Smooth muscle cell (in vitro differentiated cells): ENCODE results near the gene DHFR. TPM values are rescaled to one million over a fixed set of nuclear protein-coding genes. Genes with fewer than 3 reads are reported as not detected.

Source experiments
- DNase-seq: peaks from one replicate; lab custom pipeline; 2025; ENCODE audit not compliant: unreplicated experiment; lab: John Stamatoyannopoulos, UW
- H2AFZ ChIP-seq: fragments of 200-600 bp; sonication (generic); 2 replicates; pipeline ENCODE4 v1.6.0; 2016; ENCODE audit warnings: antibody characterized with exemption, low read depth, mild to moderate bottlenecking
- H3F3A ChIP-seq: fragments of 200-600 bp; sonication (generic); 2 replicates; pipeline ENCODE4 v1.6.0; 2017; ENCODE audit warnings: antibody characterized with exemption, low read depth
- H3K27ac ChIP-seq: fragments of 200-600 bp; sonication (generic); 2 replicates; pipeline ENCODE4 v1.5.1; 2016; ENCODE audit warnings: low read depth, mild to moderate bottlenecking
- H3K27me3 ChIP-seq: fragments of 200-600 bp; sonication (generic); 2 replicates; pipeline ENCODE4 v1.6.1; 2016; ENCODE audit warnings: low read depth, mild to moderate bottlenecking
- H3K36me3 ChIP-seq: fragments of 200-600 bp; sonication (generic); 2 replicates; pipeline ENCODE4 v1.5.1; 2016; ENCODE audit warnings: low read depth
- H3K4me1 ChIP-seq: fragments of 200-600 bp; sonication (generic); 2 replicates; pipeline ENCODE4 v1.5.1; 2016; ENCODE audit warnings: low read depth
- H3K4me2 ChIP-seq: fragments of 200-600 bp; sonication (generic); 2 replicates; pipeline ENCODE4 v1.6.0; 2016; ENCODE audit warnings: mild to moderate bottlenecking
- H3K4me3 ChIP-seq: fragments of 200-600 bp; sonication (generic); 2 replicates; pipeline ENCODE4 v1.5.1; 2016; ENCODE audit warnings: mild to moderate bottlenecking
- H3K79me2 ChIP-seq: fragments of 200-600 bp; sonication (generic); 2 replicates; pipeline ENCODE4 v1.6.0; 2016; ENCODE audit warnings: low read depth, mild to moderate bottlenecking
- H3K9ac ChIP-seq: fragments of 200-600 bp; sonication (generic); 2 replicates; pipeline ENCODE4 v1.6.0; 2016; ENCODE audit warnings: low read depth
- H3K9me3 ChIP-seq: fragments of 200-600 bp; sonication (generic); replicated peaks from 2 replicates; pipeline ENCODE4 v1.5.1; 2016; ENCODE audit warnings: low read depth
- H4K20me1 ChIP-seq: fragments of 200-600 bp; sonication (generic); 2 replicates; pipeline ENCODE4 v1.6.0; 2016; ENCODE audit warnings: low read depth
- WGBS: methylation state at CpG from one replicate; pipeline ENCODE4 v1.1.7; 2016; ENCODE audit warnings: low lambda C conversion rate; 5-methylcytosine and 5-hydroxymethylcytosine counted together
- polyA plus RNA-seq: library from polyadenylated mRNA; unstranded; fragments of >200 nt; fragmentation: Nextera tagmentation; extraction: Ambion mirVana; gene quantifications from 2 replicates; pipeline ENCODE4 v1.2.1, GENCODE V29; 2016
- total RNA-seq: library from RNA; depleted of rRNA; stranded (reverse); fragments of >200 nt; gene quantifications from 2 replicates; pipeline ENCODE4 v1.2.3, GENCODE V29; 2014
- TF ChIP-seq, protein P1 (sequence below): fragments of 200-600 bp; sonication (generic); IDR thresholded peaks from 2 replicates; pipeline ENCODE4 v1.5.1; 2017; ENCODE audit warnings: borderline replicate concordance, mild to moderate bottlenecking, antibody characterized with exemption; ENCODE audit not compliant: insufficient read depth, poor library complexity, severe bottlenecking

Gene DHFR
- total and polyA plus RNA-seq, 2 experiments from 2014 or later: 7.4 to 16.5 TPM

DNA sequence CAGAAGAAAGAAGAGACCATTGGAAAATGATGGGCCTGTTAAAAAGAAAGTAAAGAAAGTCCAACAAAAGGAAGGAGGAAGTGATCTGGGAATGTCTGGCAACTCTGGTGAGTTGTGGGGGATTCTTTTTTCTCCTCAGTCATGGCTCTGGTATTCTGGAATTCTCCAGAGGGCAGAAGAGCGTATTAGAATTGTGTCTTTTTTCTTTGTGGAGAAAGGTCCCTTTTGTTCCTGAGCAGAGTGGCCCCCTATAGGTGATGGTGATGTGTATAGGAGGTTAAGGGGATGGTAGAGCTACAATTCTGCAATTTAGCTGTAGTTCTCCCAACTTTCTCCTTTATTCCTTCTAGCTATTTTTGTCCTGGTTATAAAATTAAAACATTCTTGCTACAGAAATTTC, 1.6 kb upstream of the DHFR start:
- Histone ChIP-seq H3K4me3 (no peak overlapping the region), H2AFZ (no peak overlapping the region), H3K4me2 (no peak overlapping the region), H3K79me2 (peaks cover 8% of the 10 kb centered on the region), H3K9ac (no peak overlapping the region), H3K4me1 (peaks cover 22% of the 10 kb centered on the region), H3K27me3 (no peaks in the 10 kb centered on the region), H3K27ac (no peak overlapping the region), H4K20me1 (peaks cover 18% of the 10 kb centered on the region), H3K9me3 (no peaks in the 10 kb centered on the region), H3K36me3 (peaks cover 6% of the 10 kb centered on the region), H3F3A (no peaks in the 10 kb centered on the region)
- TF ChIP-seq, protein P1, sequence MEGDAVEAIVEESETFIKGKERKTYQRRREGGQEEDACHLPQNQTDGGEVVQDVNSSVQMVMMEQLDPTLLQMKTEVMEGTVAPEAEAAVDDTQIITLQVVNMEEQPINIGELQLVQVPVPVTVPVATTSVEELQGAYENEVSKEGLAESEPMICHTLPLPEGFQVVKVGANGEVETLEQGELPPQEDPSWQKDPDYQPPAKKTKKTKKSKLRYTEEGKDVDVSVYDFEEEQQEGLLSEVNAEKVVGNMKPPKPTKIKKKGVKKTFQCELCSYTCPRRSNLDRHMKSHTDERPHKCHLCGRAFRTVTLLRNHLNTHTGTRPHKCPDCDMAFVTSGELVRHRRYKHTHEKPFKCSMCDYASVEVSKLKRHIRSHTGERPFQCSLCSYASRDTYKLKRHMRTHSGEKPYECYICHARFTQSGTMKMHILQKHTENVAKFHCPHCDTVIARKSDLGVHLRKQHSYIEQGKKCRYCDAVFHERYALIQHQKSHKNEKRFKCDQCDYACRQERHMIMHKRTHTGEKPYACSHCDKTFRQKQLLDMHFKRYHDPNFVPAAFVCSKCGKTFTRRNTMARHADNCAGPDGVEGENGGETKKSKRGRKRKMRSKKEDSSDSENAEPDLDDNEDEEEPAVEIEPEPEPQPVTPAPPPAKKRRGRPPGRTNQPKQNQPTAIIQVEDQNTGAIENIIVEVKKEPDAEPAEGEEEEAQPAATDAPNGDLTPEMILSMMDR: no peak
- DNase-seq: no peak
- WGBS: 57% methylated on average over 1 of the region's 1 CpG

DNA sequence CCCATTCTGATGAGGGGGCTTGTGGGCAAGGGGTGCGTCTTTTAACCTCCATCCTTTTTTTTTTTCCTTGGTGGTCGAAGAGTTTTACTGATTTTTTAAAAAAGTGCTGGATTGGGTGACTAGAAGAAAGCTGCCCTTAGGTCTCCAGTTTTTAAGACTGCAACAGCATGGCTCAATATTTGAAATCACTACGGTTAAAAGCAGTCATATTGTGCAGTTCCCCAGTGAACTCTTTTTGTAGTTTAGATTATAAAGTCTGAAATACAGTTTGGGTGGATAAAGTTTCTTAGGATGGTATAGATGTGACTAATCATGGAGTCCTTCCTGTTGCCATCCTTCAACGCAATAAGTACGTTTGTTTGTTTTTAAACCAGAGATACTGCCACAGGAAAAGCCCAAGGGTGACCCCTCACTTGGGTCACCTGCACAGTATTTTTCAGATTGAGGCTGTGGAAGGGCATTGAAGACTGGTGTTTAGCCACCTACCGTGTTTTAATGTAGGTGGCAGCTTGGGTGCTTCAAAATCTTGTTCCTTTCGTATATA, 520 bp upstream of the DHFR start:
- no peaks in the 10 kb centered on the region for H3F3A ChIP-seq

DNA sequence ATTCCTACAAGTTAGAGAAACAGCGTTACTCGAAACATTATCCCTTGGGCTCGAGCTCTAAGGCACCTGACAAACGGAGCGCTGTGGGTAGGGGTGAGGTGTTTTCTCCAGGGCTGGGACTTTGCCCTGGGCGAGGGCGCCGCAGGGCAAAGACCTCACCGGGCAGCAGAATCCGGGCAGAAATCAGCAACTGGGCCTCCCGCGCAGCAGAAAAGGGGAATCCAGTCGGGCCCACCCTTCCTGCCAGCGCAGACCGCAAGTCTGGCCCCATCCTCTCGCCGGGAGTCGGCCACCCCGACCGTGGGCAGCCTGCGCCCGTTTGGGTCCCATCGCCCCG, 761 bp downstream of the DHFR start:
- Histone ChIP-seq H3K9ac (peak overlapping the region; percentile 58), H3K9me3 (no peaks in the 10 kb centered on the region), H3K4me3 (peak overlapping the region; percentile 98), H3K4me1 (peaks cover 22% of the 10 kb centered on the region), H2AFZ (no peak overlapping the region), H3K36me3 (no peaks in the 10 kb centered on the region), H3K79me2 (peaks cover 8% of the 10 kb centered on the region), H3F3A (no peaks in the 10 kb centered on the region), H3K27ac (no peak overlapping the region), H4K20me1 (peaks cover 18% of the 10 kb centered on the region), H3K4me2 (peak overlapping the region; percentile 99), H3K27me3 (no peaks in the 10 kb centered on the region)
- TF ChIP-seq, protein P1: no peak
- under 1% methylated on average over 24 of the region's 24 CpGs for WGBS
- DNase-seq: no peak

More for the DNA sequence above, 520 bp upstream of the DHFR start:
- Histone ChIP-seq H4K20me1 (peaks cover 18% of the 10 kb centered on the region), H3K9me3 (no peaks in the 10 kb centered on the region), H3K4me2 (peak overlapping the region; percentile 99), H3K27ac (peak overlapping the region; percentile 68), H3K4me3 (peak overlapping the region; percentile 98), H2AFZ (peak overlapping the region; percentile 94), H3K9ac (peak overlapping the region; percentile 61), H3K27me3 (no peaks in the 10 kb centered on the region), H3K36me3 (peaks cover 6% of the 10 kb centered on the region), H3K79me2 (peaks cover 8% of the 10 kb centered on the region), H3K4me1 (peaks cover 22% of the 10 kb centered on the region)
- TF ChIP-seq, protein P1: no peak
- DNase-seq: no peak
- WGBS: 34% methylated on average over 7 of the region's 7 CpGs

DNA sequence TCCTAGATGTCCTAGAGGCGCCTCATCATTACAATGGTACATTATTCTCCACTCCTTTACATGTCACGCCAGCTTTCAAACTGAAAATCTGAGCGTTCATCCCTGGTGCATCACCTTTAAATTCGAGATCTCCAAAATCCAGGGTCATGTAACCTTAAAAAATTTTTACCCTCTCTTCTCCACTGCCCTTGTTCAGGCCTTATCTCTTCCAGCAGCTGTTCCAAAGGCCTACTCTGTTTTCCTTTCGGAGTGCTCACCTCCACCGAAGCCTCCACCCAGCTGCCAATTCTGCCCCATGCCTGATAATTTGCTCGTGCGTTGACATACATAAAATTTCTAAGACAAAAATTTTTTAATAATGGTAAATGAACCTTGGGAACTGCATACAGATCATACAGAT, 1.3 kb downstream of the DHFR start:
- no peaks in the 10 kb centered on the region for H3F3A ChIP-seq
- H3K4me1 ChIP-seq: peaks cover 22% of the 10 kb centered on the region
- TF ChIP-seq, protein P1: no peak
- H3K9me3 ChIP-seq: no peaks in the 10 kb centered on the region
- 53% methylated on average over 8 of the region's 8 CpGs for WGBS
- no peaks in the 10 kb centered on the region for H3K27me3 ChIP-seq
- no peak overlapping the region for H3K27ac ChIP-seq
- no peak overlapping the region for H3K9ac ChIP-seq
- peaks cover 8% of the 10 kb centered on the region for H3K79me2 ChIP-seq
- peak overlapping the region; percentile 99 for H3K4me2 ChIP-seq
- peaks cover 18% of the 10 kb centered on the region for H4K20me1 ChIP-seq
- H2AFZ ChIP-seq: no peak overlapping the region
- H3K4me3 ChIP-seq: peak overlapping the region; percentile 98
- DNase-seq: no peak
- peaks cover 5% of the 10 kb centered on the region for H3K36me3 ChIP-seq
